Measurements from ENCODE around the gene HNRNPL.

The HNRNPL gene

GRCh38 chr19:38844093-38844686, 5.6 kb downstream of the HNRNPL start:
- no peak overlapping the region for H3K4me3 ChIP-seq (ENCODE audit: low read depth, low read length)
- TF ChIP-seq CTCF (IDR thresholded peaks at IDR 0.05; ENCODE audit: low read depth, low read length) (no peak), MYC (IDR thresholded peaks at IDR 0.05; ENCODE audit: low read depth, low read length) (no peak), POLR2A (IDR thresholded peaks at IDR 0.05; ENCODE audit: extremely low read depth, insufficient read length) (no peak), MAX (IDR thresholded peaks at IDR 0.05; ENCODE audit: low read depth, low read length) (no peak)
- DNase-seq (ENCODE audit: low read depth) = no peak

GRCh38 chr19:38843175-38843758, 6.5 kb downstream of the HNRNPL start:
- TF ChIP-seq MYC (IDR thresholded peaks at IDR 0.05; ENCODE audit: low read depth, low read length) (no peak), MAX (IDR thresholded peaks at IDR 0.05; ENCODE audit: low read depth, low read length) (no peak), POLR2A (IDR thresholded peaks at IDR 0.05; ENCODE audit: extremely low read depth, insufficient read length) (no peak), CTCF (IDR thresholded peaks at IDR 0.05; ENCODE audit: low read depth, low read length) (no peak)
- no peak overlapping the region for H3K4me3 ChIP-seq (ENCODE audit: low read depth, low read length)

GRCh38 chr19:38842439-38843174, 7.2 kb downstream of the HNRNPL start:
- no peak for DNase-seq (ENCODE audit: low read depth)
- no peak overlapping the region for H3K4me3 ChIP-seq (ENCODE audit: low read depth, low read length)
- TF ChIP-seq CTCF (IDR thresholded peaks at IDR 0.05; ENCODE audit: low read depth, low read length) = no peak
- TF ChIP-seq MAX (IDR thresholded peaks at IDR 0.05; ENCODE audit: low read depth, low read length) = no peak
- no peak for TF ChIP-seq POLR2A (IDR thresholded peaks at IDR 0.05; ENCODE audit: extremely low read depth, insufficient read length)
- no peak for TF ChIP-seq MYC (IDR thresholded peaks at IDR 0.05; ENCODE audit: low read depth, low read length)

More at GRCh38 chr19:38843175-38843758, 6.5 kb downstream of the HNRNPL start:
- no peak for DNase-seq (ENCODE audit: low read depth)

GRCh38 chr19:38841787-38842438, 7.9 kb downstream of the HNRNPL start:
- H3K4me3 ChIP-seq (ENCODE audit: low read depth, low read length) = no peak overlapping the region
- no peak for DNase-seq (ENCODE audit: low read depth)
- TF ChIP-seq POLR2A (IDR thresholded peaks at IDR 0.05; ENCODE audit: extremely low read depth, insufficient read length) (no peak), MYC (IDR thresholded peaks at IDR 0.05; ENCODE audit: low read depth, low read length) (no peak), CTCF (IDR thresholded peaks at IDR 0.05; ENCODE audit: low read depth, low read length) (no peak), MAX (IDR thresholded peaks at IDR 0.05; ENCODE audit: low read depth, low read length) (no peak)

- TF ChIP-seq MYC (IDR thresholded peaks at IDR 0.05; ENCODE audit: low read depth, low read length) (no peak), MAX (IDR thresholded peaks at IDR 0.05; ENCODE audit: low read depth, low read length) (no peak), POLR2A (IDR thresholded peaks at IDR 0.05; ENCODE audit: extremely low read depth, insufficient read length) (no peak), CTCF (IDR thresholded peaks at IDR 0.05; ENCODE audit: low read depth, low read length) (no peak)
- DNase-seq (ENCODE audit: low read depth) = no peak
- H3K4me3 ChIP-seq (ENCODE audit: low read depth, low read length) = no peak overlapping the region
Measured at GRCh38 chr19:38841180-38841766, 8.5 kb downstream of the HNRNPL start.
